ENCODE measurements around the gene ZNF276.
"Not testable (repeated sequence)": the region's sequence is repeated elsewhere in the genome, so short reads cannot be mapped to it uniquely, and the experiment has no call there.

The ZNF276 gene

GRCh38 chr16:89720813-89721545, at the start of gene ZNF276, which contains the start of gene VPS9D1:
Gene ZNF276, plus strand, starts transcription at chr16:89721537. Its CDS starts 104 bp downstream, at chr16:89721641.
Gene VPS9D1, minus strand, starts transcription at chr16:89720898. Its CDS starts 37 bp downstream, at chr16:89720861.
- peak; percentile 86 to 98 (median 95) for DNase-seq

GRCh38 chr16:89671565-89671964, 49.8 kb upstream of the ZNF276 start:
- not testable (repeated sequence) for DNase-seq

- DNase-seq = no peak
Measured at GRCh38 chr16:89672177-89672941, 49.0 kb upstream of the ZNF276 start.

GRCh38 chr16:89678258-89678657, 43.1 kb upstream of the ZNF276 start:
- no peak for DNase-seq

GRCh38 chr16:89685916-89686315, 35.4 kb upstream of the ZNF276 start:
- no peak for DNase-seq

- DNase-seq = peak; percentile 94 to 98 (median 94)
Measured at GRCh38 chr16:89686520-89687091, 34.7 kb upstream of the ZNF276 start, which contains the start of gene CDK10. Gene CDK10, plus strand, starts transcription at chr16:89686689. Its CDS starts 22 bp downstream, at chr16:89686711.

GRCh38 chr16:89687092-89687940, 34.0 kb upstream of the ZNF276 start:
- DNase-seq = peak in 1 of 3 donors; percentile 21

- DNase-seq = no peak
Measured at GRCh38 chr16:89688395-89688794, 32.9 kb upstream of the ZNF276 start.

GRCh38 chr16:89689142-89689541, 32.2 kb upstream of the ZNF276 start:
- no peak for DNase-seq

GRCh38 chr16:89689621-89690020, 31.7 kb upstream of the ZNF276 start:
- DNase-seq = not testable (repeated sequence)

- peak in 1 of 3 donors; percentile 9 for DNase-seq
Measured at GRCh38 chr16:89690392-89690901, 30.9 kb upstream of the ZNF276 start.

GRCh38 chr16:89691231-89691985, 29.9 kb upstream of the ZNF276 start:
- DNase-seq = peak in 1 of 3 donors; percentile 4

GRCh38 chr16:89691986-89692569, 29.3 kb upstream of the ZNF276 start:
- DNase-seq = no peak

- DNase-seq = no peak
Measured at GRCh38 chr16:89693289-89693731, 28.0 kb upstream of the ZNF276 start.

GRCh38 chr16:89693931-89694783, 27.2 kb upstream of the ZNF276 start:
- no peak for DNase-seq

- DNase-seq = not testable (repeated sequence)
Measured at GRCh38 chr16:89694784-89695085, 26.6 kb upstream of the ZNF276 start.

- DNase-seq = no peak
Measured at GRCh38 chr16:89695086-89695874, 26.1 kb upstream of the ZNF276 start.

- DNase-seq = no peak
Measured at GRCh38 chr16:89695875-89696669, 25.3 kb upstream of the ZNF276 start.

Data from suppressor macrophage treated with lipopolysaccharide for 1 hour (primary cell).